ENCODE data around the gene TC2N. TPM values are rescaled to one million over a fixed set of nuclear protein-coding genes. Genes with fewer than 3 reads are reported as not detected.
"Not testable (repeated sequence)": the region's sequence is repeated elsewhere in the genome, so short reads cannot be mapped to it uniquely, and the experiment has no call there.

The TC2N gene
- total RNA-seq, 1 donor from 2014 or later: 119 TPM

GRCh38 chr14:91870001-91870400 lies 2.7 kb upstream of the TC2N start:
- no peak for DNase-seq (ENCODE audit: low spot score)

- no peak for DNase-seq (ENCODE audit: low spot score)
Measured at GRCh38 chr14:91869556-91869955, 2.2 kb upstream of the TC2N start.

- DNase-seq (ENCODE audit: low spot score): no peak
Measured at GRCh38 chr14:91866511-91867295, 633 bp downstream of the TC2N start.

- no peak for DNase-seq (ENCODE audit: low spot score)
Measured at GRCh38 chr14:91866061-91866460, 1.3 kb downstream of the TC2N start.

- DNase-seq (ENCODE audit: low spot score): no peak
Measured at GRCh38 chr14:91862417-91862816, 4.9 kb downstream of the TC2N start.

GRCh38 chr14:91861091-91861490 lies 6.2 kb downstream of the TC2N start:
- no peak for DNase-seq (ENCODE audit: low spot score)

- no peak for DNase-seq (ENCODE audit: low spot score)
Measured at GRCh38 chr14:91860238-91860637, 7.1 kb downstream of the TC2N start.

- DNase-seq (ENCODE audit: low spot score): peak; percentile 58
Measured at GRCh38 chr14:91858536-91859275, 8.6 kb downstream of the TC2N start.

- DNase-seq (ENCODE audit: low spot score): no peak
Measured at GRCh38 chr14:91857614-91858013, 9.7 kb downstream of the TC2N start.

GRCh38 chr14:91854327-91854934 lies 12.9 kb downstream of the TC2N start:
- no peak for DNase-seq (ENCODE audit: low spot score)

GRCh38 chr14:91851563-91851962 lies 15.8 kb downstream of the TC2N start:
- DNase-seq (ENCODE audit: low spot score): no peak

- no peak for DNase-seq (ENCODE audit: low spot score)
Measured at GRCh38 chr14:91848504-91849001, 18.8 kb downstream of the TC2N start.

GRCh38 chr14:91847693-91848092 lies 19.6 kb downstream of the TC2N start:
- DNase-seq (ENCODE audit: low spot score): no peak

- DNase-seq (ENCODE audit: low spot score): no peak
Measured at GRCh38 chr14:91845652-91846051, 21.7 kb downstream of the TC2N start.

- not testable (repeated sequence) for DNase-seq (ENCODE audit: low spot score)
Measured at GRCh38 chr14:91845056-91845455, 22.3 kb downstream of the TC2N start.

- no peak for DNase-seq (ENCODE audit: low spot score)
Measured at GRCh38 chr14:91844029-91844428, 23.3 kb downstream of the TC2N start.

GRCh38 chr14:91843437-91843836 lies 23.9 kb downstream of the TC2N start:
- DNase-seq (ENCODE audit: low spot score): no peak

GRCh38 chr14:91841065-91841464 lies 26.3 kb downstream of the TC2N start:
- no peak for DNase-seq (ENCODE audit: low spot score)

- no peak for DNase-seq (ENCODE audit: low spot score)
Measured at GRCh38 chr14:91839749-91840148, 27.6 kb downstream of the TC2N start.

- DNase-seq (ENCODE audit: low spot score): no peak
Measured at GRCh38 chr14:91837076-91837475, 30.3 kb downstream of the TC2N start.

- peak; percentile 87 for DNase-seq (ENCODE audit: low spot score)
Measured at GRCh38 chr14:91835920-91836843, 31.2 kb downstream of the TC2N start.

All from ureter (tissue), 1 donor.